HCT116 (cell line): Measurements from ENCODE around the gene TMBIM6. TPM values are rescaled to one million over a fixed set of nuclear protein-coding genes. Genes with fewer than 3 reads are reported as not detected.

Experiments used
- ATAC-seq: fragments of 200-7000 bp; cut with Tn5 transposase; 2 replicates; pipeline ENCODE4 v1.9.1; 2020; ENCODE audit warnings: mild to moderate bottlenecking, moderate library complexity
- BruUV-seq: library from RNA; stranded (reverse); fragments of 400-500 nt; replicated peaks from 2 replicates; lab custom pipeline; 2021; lab: Mats Ljungman, UMichigan
- CTCF ChIA-PET: fragments of 300-600 bp; sonication (Branson Sonifier 250); formaldehyde crosslinking; loops from one replicate; lab custom pipeline; 2021; ENCODE audit warnings: antibody characterized with exemption; lab: Charles Lee
- POLR2A ChIA-PET: fragments of 300-600, 350-600 bp; sonication (Branson Sonifier 250); formaldehyde crosslinking; loops from one replicate; lab custom pipeline; 2021; ENCODE audit warnings: antibody characterized with exemption; lab: Charles Lee
- RAD21 ChIA-PET, 2 experiments: fragments of 300-600 bp; sonication (Branson Sonifier 250); formaldehyde crosslinking; loops; one replicate each; lab custom pipeline; 2023; ENCODE audit warnings: low total read pairs in 2 of 2; ENCODE audit not compliant: uncharacterized antibody in 2 of 2, unreplicated experiment in 2 of 2, low non-redundant PET in 1 of 2; lab: Charles Lee
- DNase-seq: peaks from one replicate; pipeline ENCODE4 v3.0.0-alpha.2; 2010; ENCODE audit warnings: low read depth, low spot score
- H2AFZ ChIP-seq: fragments of 200-600 bp; shearing (Covaris generic), sonication (generic); 2 replicates; pipeline ENCODE4 v1.6.1; 2017; ENCODE audit warnings: low read depth, mixed run types, mixed read lengths, antibody characterized with exemption, low read length; ENCODE audit not compliant: poor library complexity, severe bottlenecking
- H3K27ac ChIP-seq: 2 replicates; pipeline ENCODE4 v1.5.1; 2012; ENCODE audit warnings: low read depth, low read length
- H3K27me3 ChIP-seq: fragments of 200-600 bp; sonication (generic); 2 replicates; pipeline ENCODE4 v1.6.1; 2016; ENCODE audit warnings: mixed run types, low read length, mixed read lengths; ENCODE audit not compliant: insufficient read depth
- H3K36me3 ChIP-seq, 2 experiments: fragments of 200-500 bp in 1 of 2; fragments of 200-600 bp in 1 of 2; sonication (Bioruptor generic) in 1 of 2; sonication (generic) in 1 of 2; 2 replicates each; pipeline versions ENCODE4 v1.5.1 to v1.6.1; 2014 to 2016; ENCODE audit warnings: low read length in 2 of 2, inconsistent platforms in 1 of 2, mixed read lengths in 1 of 2, mixed run types in 1 of 2; ENCODE audit not compliant: insufficient read depth in 2 of 2, control insufficient read depth in 1 of 2
- H3K4me1 ChIP-seq, 2 experiments: fragments of 200-600 bp in 1 of 2; sonication (generic) in 1 of 2; 2 replicates each; pipeline versions ENCODE4 v1.5.1 to v1.6.1; 2012 to 2017; ENCODE audit warnings: low read length in 2 of 2, inconsistent platforms in 1 of 2, mild to moderate bottlenecking in 1 of 2, mixed read lengths in 1 of 2, mixed run types in 1 of 2, moderate library complexity in 1 of 2; ENCODE audit not compliant: insufficient read depth in 2 of 2, control insufficient read depth in 1 of 2
- H3K4me2 ChIP-seq: fragments of 200-600 bp; sonication (generic); 2 replicates; pipeline ENCODE4 v1.6.1; 2017; ENCODE audit warnings: mixed run types, low read length, mixed read lengths
- H3K4me3 ChIP-seq, 2 experiments: fragments of 200-600 bp in 1 of 2; sonication (generic) in 1 of 2; replicated peaks in 1 of 2; 2 replicates each; pipeline ENCODE4 v1.5.1; 2011 to 2016; ENCODE audit warnings: low read length in 2 of 2, control low read depth in 1 of 2, low read depth in 1 of 2, mild to moderate bottlenecking in 1 of 2, mixed read lengths in 1 of 2, mixed run types in 1 of 2
- H3K79me2 ChIP-seq: fragments of 200-600 bp; sonication (generic); 2 replicates; pipeline ENCODE4 v1.6.1; 2017; ENCODE audit warnings: mild to moderate bottlenecking, mixed run types, low read length, moderate library complexity, mixed read lengths; ENCODE audit not compliant: insufficient read depth
- H3K9ac ChIP-seq: fragments of 200-600 bp; sonication (generic); 2 replicates; pipeline ENCODE4 v1.6.1; 2016; ENCODE audit warnings: low read length, mixed read lengths
- H3K9me2 ChIP-seq: fragments of 200-600 bp; sonication (generic), shearing (Covaris generic); 2 replicates; pipeline ENCODE4 v1.6.1; 2017; ENCODE audit warnings: mixed run types, mild to moderate bottlenecking, moderate library complexity; ENCODE audit not compliant: insufficient read depth
- H3K9me3 ChIP-seq, 2 experiments: fragments of 200-500 bp in 1 of 2; fragments of 200-600 bp in 1 of 2; sonication (Bioruptor generic) in 1 of 2; sonication (generic) in 1 of 2; 2 replicates each; pipeline ENCODE4 v1.6.1; 2014 to 2017; ENCODE audit warnings: low read length in 2 of 2, mixed read lengths in 2 of 2, inconsistent platforms in 1 of 2, low read depth in 1 of 2, mild to moderate bottlenecking in 1 of 2, mixed run types in 1 of 2, moderate library complexity in 1 of 2; ENCODE audit not compliant: control insufficient read depth in 1 of 2, insufficient read depth in 1 of 2
- H4K20me1 ChIP-seq: fragments of 200-600 bp; sonication (generic), shearing (Covaris generic); 2 replicates; pipeline ENCODE4 v1.6.1; 2017; ENCODE audit warnings: mixed run types, mild to moderate bottlenecking, moderate library complexity; ENCODE audit not compliant: insufficient read depth
- CBX3 ChIP-seq: IDR thresholded peaks from 2 replicates; pipeline ENCODE4 v1.6.1; 2012; ENCODE audit warnings: low read depth
- CEBPB ChIP-seq: IDR thresholded peaks from 2 replicates; pipeline ENCODE4 v1.6.1; 2012; ENCODE audit warnings: low read depth
- CTCF ChIP-seq, 3 experiments: fragments of 200-600 bp in 1 of 3; sonication (generic) in 1 of 3; IDR thresholded peaks in 2 of 3; conservative IDR thresholded peaks in 1 of 3; 2 replicates each; pipeline ENCODE4 v1.5.1; 2012 to 2017; ENCODE audit warnings: low read depth in 2 of 3, low read length in 2 of 3, antibody characterized with exemption in 1 of 3, borderline replicate concordance in 1 of 3, control low read depth in 1 of 3, mild to moderate bottlenecking in 1 of 3, mixed read lengths in 1 of 3, mixed run types in 1 of 3, moderate library complexity in 1 of 3; ENCODE audit not compliant: insufficient read depth in 1 of 3
- EZH2 ChIP-seq: fragments of 200-600 bp; sonication (generic); IDR thresholded peaks from 2 replicates; pipeline ENCODE4 v1.6.1; 2017; ENCODE audit warnings: antibody characterized with exemption, mixed run types
- EZH2phosphoT487 ChIP-seq: fragments of 200-600 bp; IDR thresholded peaks from 2 replicates; pipeline ENCODE4 v1.6.1; 2018; ENCODE audit warnings: antibody characterized with exemption, borderline replicate concordance
- JUND ChIP-seq: IDR thresholded peaks from 2 replicates; pipeline ENCODE4 v1.6.1; 2012
- RAD21 ChIP-seq: IDR thresholded peaks from 2 replicates; pipeline ENCODE4 v1.6.1; 2012; ENCODE audit warnings: low read depth, mild to moderate bottlenecking
- SRF ChIP-seq: IDR thresholded peaks from 2 replicates; pipeline ENCODE4 v1.6.1; 2012; ENCODE audit warnings: low read depth
- intact Hi-C: fragments of 100-400 bp; cut with micrococcal nuclease; formaldehyde crosslinking; loops from 2 replicates; pipeline ENCODE4 v1.10.0; 2022
- total RNA-seq: library from RNA; stranded (reverse); gene quantifications from one replicate; pipeline ENCODE4 v1.2.1, GENCODE V29; 2021; ENCODE audit not compliant: unreplicated experiment
- TF ChIP-seq, protein P1 (sequence below): IDR thresholded peaks from 2 replicates; pipeline ENCODE4 v1.6.1; 2011; ENCODE audit warnings: mild to moderate bottlenecking, low read length, moderate library complexity; ENCODE audit not compliant: insufficient replicate concordance; ENCODE audit errors: extremely low read depth

The TMBIM6 gene
- total RNA-seq, 1 experiment from 2014 or later, result 510 TPM

- BruUV-seq, result no TSS peak
- ATAC-seq, result no peak
Measured at GRCh38 chr12:49792976-49793580, 51.7 kb downstream of the TMBIM6 start.

DNA sequence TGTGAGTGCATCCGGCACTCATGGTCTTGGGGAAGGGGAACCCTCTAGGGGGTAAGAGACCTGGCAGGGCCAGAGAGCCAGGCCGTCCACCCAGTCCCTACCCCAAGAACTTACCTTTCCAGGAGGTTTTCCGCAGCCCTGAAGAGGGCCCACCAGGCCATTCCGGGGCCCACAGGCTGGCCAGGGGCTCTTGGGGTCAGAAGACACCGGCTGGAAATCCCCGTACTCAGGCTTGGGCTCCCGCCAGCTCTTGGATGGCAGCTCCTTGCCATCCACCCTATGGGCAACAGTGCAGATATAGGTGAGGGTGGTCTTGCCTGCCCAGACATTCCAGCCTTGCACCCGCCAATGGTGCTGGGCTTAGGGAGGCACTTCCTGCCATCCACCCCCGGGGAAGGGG lies 52.3 kb downstream of the TMBIM6 start:
- no TSS peak for BruUV-seq
- Histone ChIP-seq H3K27ac (no peak overlapping the region), H3K4me1 (no peaks in the 10 kb centered on the region), H3K9ac (no peak overlapping the region), H3K9me3 (no peaks in the 10 kb centered on the region), H3K36me3 (no peaks in the 10 kb centered on the region; a peak in 1 of 4 replicates), H3K4me2 (no peak overlapping the region), H3K4me3 (no peak overlapping the region), H4K20me1 (no peaks in the 10 kb centered on the region), H3K27me3 (no peaks in the 10 kb centered on the region), H3K9me2 (no peaks in the 10 kb centered on the region), H2AFZ (no peak overlapping the region), H3K79me2 (no peaks in the 10 kb centered on the region)
- ChIA-PET CTCF (no interaction called here), POLR2A (no interaction called here), RAD21 (no interaction called here)
- DNase-seq (no peak), ATAC-seq (no peak)
- TF ChIP-seq JUND (no peak), CEBPB (no peak), EZH2phosphoT487 (no peak), CBX3 (no peak), CTCF (IDR thresholded peaks at IDR 0.05 in 2 of 3, conservative IDR thresholded peaks at IDR 0.05 in 1 of 3; ENCODE audit: borderline replicate concordance in 1 of 3, insufficient read depth in 1 of 3, low read depth in 2 of 3, low read length in 2 of 3) (no peak), EZH2 (no peak), RAD21 (no peak), SRF (no peak)
- TF ChIP-seq, protein P1, sequence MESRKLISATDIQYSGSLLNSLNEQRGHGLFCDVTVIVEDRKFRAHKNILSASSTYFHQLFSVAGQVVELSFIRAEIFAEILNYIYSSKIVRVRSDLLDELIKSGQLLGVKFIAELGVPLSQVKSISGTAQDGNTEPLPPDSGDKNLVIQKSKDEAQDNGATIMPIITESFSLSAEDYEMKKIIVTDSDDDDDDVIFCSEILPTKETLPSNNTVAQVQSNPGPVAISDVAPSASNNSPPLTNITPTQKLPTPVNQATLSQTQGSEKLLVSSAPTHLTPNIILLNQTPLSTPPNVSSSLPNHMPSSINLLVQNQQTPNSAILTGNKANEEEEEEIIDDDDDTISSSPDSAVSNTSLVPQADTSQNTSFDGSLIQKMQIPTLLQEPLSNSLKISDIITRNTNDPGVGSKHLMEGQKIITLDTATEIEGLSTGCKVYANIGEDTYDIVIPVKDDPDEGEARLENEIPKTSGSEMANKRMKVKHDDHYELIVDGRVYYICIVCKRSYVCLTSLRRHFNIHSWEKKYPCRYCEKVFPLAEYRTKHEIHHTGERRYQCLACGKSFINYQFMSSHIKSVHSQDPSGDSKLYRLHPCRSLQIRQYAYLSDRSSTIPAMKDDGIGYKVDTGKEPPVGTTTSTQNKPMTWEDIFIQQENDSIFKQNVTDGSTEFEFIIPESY, result no peak
- intact Hi-C loops, result no loop called here

More at GRCh38 chr12:49792976-49793580, 51.7 kb downstream of the TMBIM6 start:
- no peak overlapping the region for H3K27ac ChIP-seq
- no peak overlapping the region for H3K4me3 ChIP-seq
- RAD21 ChIA-PET, result no interaction called here
- TF ChIP-seq RAD21, result no peak
- TF ChIP-seq, all 23 proteins: peak for 0
- no peaks in the 10 kb centered on the region for H3K4me1 ChIP-seq
- H2AFZ ChIP-seq, result no peak overlapping the region
- intact Hi-C loops, result no loop called here
- H3K9me2 ChIP-seq, result no peaks in the 10 kb centered on the region
- no peaks in the 10 kb centered on the region for H4K20me1 ChIP-seq
- ChIA-PET POLR2A (no interaction called here), CTCF (no interaction called here)
- no peak overlapping the region for H3K9ac ChIP-seq
- no peaks in the 10 kb centered on the region; a peak in 1 of 4 replicates for H3K36me3 ChIP-seq
- H3K4me2 ChIP-seq, result no peak overlapping the region
- no peaks in the 10 kb centered on the region for H3K79me2 ChIP-seq
- no peaks in the 10 kb centered on the region for H3K9me3 ChIP-seq
- H3K27me3 ChIP-seq, result no peaks in the 10 kb centered on the region
- DNase-seq, result no peak
